Measurements from ENCODE around the gene MYO7A. TPM values are rescaled to one million over a fixed set of nuclear protein-coding genes. Genes with fewer than 3 reads are reported as not detected.

The MYO7A gene
- total RNA-seq, 1 donor from 2014 or later, result 46.4 TPM

DNA sequence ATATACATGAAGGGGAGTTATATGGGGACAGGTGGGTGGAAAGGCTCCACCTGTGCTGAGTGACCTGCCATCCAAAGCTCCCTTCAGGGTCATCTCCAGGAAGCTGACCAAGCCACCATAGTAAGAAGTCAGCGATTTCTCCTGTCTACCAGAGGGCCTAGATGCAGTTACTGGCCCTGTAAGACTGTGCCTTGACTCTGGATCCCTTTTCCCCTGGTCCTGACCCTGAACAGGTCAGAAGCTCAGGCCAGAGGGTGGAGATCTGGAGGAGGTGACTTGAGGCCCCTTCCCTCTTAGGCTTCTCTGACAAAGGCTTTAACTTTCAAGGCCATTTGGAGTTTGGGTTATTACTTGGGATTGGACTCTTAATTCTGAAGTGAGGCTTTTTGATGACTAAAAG lies 103.8 kb downstream of the MYO7A start:
- Histone ChIP-seq H3K27ac (no peak overlapping the region), H3K9me3 (no peaks in the 10 kb centered on the region), H3K4me1 (no peaks in the 10 kb centered on the region), H3K27me3 (no peaks in the 10 kb centered on the region), H3K4me3 (no peak overlapping the region), H3K36me3 (no peaks in the 10 kb centered on the region)
- TF ChIP-seq, protein P1, sequence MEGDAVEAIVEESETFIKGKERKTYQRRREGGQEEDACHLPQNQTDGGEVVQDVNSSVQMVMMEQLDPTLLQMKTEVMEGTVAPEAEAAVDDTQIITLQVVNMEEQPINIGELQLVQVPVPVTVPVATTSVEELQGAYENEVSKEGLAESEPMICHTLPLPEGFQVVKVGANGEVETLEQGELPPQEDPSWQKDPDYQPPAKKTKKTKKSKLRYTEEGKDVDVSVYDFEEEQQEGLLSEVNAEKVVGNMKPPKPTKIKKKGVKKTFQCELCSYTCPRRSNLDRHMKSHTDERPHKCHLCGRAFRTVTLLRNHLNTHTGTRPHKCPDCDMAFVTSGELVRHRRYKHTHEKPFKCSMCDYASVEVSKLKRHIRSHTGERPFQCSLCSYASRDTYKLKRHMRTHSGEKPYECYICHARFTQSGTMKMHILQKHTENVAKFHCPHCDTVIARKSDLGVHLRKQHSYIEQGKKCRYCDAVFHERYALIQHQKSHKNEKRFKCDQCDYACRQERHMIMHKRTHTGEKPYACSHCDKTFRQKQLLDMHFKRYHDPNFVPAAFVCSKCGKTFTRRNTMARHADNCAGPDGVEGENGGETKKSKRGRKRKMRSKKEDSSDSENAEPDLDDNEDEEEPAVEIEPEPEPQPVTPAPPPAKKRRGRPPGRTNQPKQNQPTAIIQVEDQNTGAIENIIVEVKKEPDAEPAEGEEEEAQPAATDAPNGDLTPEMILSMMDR (IDR thresholded peaks at IDR 0.05), result no peak
- intact Hi-C loops (cut with DNase I), result no loop called here
- no peak for DNase-seq (ENCODE audit: low spot score in 2 of 2)

DNA sequence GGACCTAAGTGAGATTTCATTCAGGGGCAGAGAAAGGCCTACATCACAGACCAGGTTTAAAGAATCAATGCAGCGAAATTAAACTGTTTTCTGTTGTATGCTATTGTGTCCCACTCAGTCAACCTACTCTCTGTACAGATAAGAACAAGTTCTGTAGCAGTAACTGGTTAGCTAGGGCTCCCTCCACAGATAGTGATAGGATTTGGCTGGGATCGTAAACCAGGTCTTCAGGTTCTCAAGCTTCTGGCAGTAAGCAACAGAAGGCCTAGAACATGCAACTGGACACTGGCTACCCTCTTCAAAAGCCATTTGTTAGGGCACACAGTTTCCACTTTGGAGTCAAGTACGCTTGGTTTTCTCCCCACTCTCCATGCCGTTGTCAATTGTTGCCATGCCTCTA lies 104.2 kb downstream of the MYO7A start:
- no peak for DNase-seq (ENCODE audit: low spot score in 2 of 2)
- Histone ChIP-seq H3K27ac (no peak overlapping the region), H3K4me3 (no peak overlapping the region), H3K36me3 (no peaks in the 10 kb centered on the region), H3K27me3 (no peaks in the 10 kb centered on the region), H3K4me1 (no peaks in the 10 kb centered on the region), H3K9me3 (no peaks in the 10 kb centered on the region)
- TF ChIP-seq, protein P1 (IDR thresholded peaks at IDR 0.05), result no peak
- intact Hi-C loops (cut with DNase I), result no loop called here

DNA sequence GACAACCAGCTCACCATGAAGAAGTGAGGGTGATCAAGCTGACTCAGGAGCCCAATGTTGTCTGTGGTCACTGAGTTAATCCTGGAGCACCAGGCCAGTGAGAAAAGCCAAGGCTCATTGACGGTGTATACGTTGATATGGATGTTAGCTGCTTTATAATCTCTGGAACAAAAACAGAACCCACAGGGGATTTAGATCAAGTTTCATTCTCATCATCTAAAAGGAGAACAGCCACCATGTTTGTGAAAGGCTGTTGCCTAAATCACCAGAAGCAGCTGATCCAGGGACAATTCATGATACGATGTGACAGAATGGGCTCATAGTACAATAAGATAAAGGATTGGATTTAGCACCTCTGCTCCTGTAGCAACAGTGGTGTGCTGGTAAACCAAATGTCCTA lies 105.0 kb downstream of the MYO7A start:
- Histone ChIP-seq H3K36me3 (no peaks in the 10 kb centered on the region), H3K4me1 (no peaks in the 10 kb centered on the region), H3K9me3 (no peaks in the 10 kb centered on the region), H3K27me3 (no peaks in the 10 kb centered on the region), H3K27ac (no peak overlapping the region), H3K4me3 (no peak overlapping the region)
- TF ChIP-seq, protein P1 (IDR thresholded peaks at IDR 0.05), result no peak
- DNase-seq (ENCODE audit: low spot score in 2 of 2), result no peak
- intact Hi-C loops (cut with DNase I), result no loop called here

DNA sequence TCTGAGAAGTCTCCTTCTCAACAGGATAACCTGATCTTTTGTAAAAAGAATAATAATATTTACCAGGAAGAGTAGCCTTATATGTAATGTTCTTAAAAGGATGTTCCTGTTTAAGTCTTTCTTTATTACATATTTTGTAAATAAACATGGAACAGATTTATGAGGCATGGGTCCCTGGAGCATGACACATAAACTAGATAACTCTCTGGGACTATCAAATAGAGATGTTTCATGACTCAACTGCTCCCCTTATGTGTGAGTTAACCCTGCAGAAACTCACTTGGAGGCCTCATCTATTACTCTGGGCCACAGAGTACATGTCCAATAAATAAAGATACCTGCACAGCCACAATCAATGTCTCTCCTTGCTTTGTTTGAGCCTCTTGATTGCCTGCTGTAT lies 108.9 kb downstream of the MYO7A start:
- intact Hi-C loops (cut with DNase I), result no loop called here

DNA sequence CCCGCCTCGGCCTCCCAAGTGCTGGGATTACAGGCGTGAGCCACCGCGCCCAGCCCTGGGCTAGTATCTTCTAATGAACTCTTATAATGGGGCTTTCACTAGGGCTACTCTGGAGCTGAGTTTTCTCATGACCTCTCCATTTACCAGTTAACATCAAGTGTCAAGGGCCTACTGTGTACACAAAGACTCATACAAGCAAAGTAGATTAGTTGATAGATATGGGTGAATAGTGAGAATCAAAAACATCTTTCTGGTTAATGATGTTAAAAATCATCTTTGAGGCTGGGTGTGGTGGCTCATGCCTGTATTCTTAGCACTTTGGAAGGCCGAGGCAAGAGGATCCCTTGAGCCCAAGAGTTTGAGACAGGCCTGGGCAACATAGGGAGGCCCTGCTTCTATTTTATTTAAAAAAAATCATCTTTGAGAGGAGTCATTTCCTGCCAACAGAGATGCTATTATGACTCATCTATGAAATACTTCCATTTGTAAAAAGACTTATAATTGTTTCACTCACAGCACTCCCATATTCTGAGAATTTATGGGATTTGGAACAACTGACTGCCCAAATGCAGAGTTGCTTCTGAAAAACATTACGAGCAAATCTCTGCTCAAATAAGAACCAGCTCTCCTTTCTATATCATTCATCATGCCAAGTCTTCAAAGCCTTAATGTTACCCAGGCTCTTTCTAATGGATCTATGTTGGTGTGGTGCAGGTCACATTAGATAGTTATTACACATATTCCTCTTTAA lies 116.4 kb downstream of the MYO7A start:
- DNase-seq (ENCODE audit: low spot score in 2 of 2), result no peak
- Histone ChIP-seq H3K9me3 (no peaks in the 10 kb centered on the region), H3K27me3 (no peaks in the 10 kb centered on the region), H3K4me1 (no peaks in the 10 kb centered on the region), H3K27ac (no peak overlapping the region), H3K4me3 (no peak overlapping the region), H3K36me3 (no peaks in the 10 kb centered on the region)
- intact Hi-C loops (cut with DNase I), result no loop called here
- TF ChIP-seq, protein P1 (IDR thresholded peaks at IDR 0.05), result no peak

More for the DNA sequence above, 108.9 kb downstream of the MYO7A start:
- Histone ChIP-seq H3K27me3 (no peaks in the 10 kb centered on the region), H3K27ac (no peak overlapping the region), H3K4me3 (no peak overlapping the region), H3K9me3 (no peaks in the 10 kb centered on the region), H3K36me3 (no peaks in the 10 kb centered on the region), H3K4me1 (no peaks in the 10 kb centered on the region)
- no peak for DNase-seq (ENCODE audit: low spot score in 2 of 2)
- TF ChIP-seq, protein P1 (IDR thresholded peaks at IDR 0.05), result no peak

All from ascending aorta (tissue), 2 donors.